Heart right ventricle (tissue), 16 donors: ENCODE results near the gene SLC6A6. TPM values are rescaled to one million over a fixed set of nuclear protein-coding genes. Genes with fewer than 3 reads are reported as not detected.

Source experiments
- ATAC-seq, 8 donors: fragments of 200-7000 bp; cut with Tn5 transposase; one replicate each; pipeline ENCODE4 v1.9.1; 2020; ENCODE audit warnings: mild to moderate bottlenecking in 8 of 8, moderate library complexity in 8 of 8, moderate number of reproducible peaks in 1 of 8
- DNase-seq, 2 donors: peaks; one replicate each; pipeline ENCODE4 v3.0.0-alpha.2; 2020
- H3K27ac ChIP-seq, 10 donors: fragments of 200-600 bp; sonication (generic) in 2 of 10; one replicate each; pipeline versions ENCODE4 v1.5.0 to v1.8.0; 2020 to 2022; ENCODE audit warnings: mild to moderate bottlenecking in 3 of 10
- H3K27me3 ChIP-seq, 7 donors: fragments of 200-600 bp; one replicate each; pipeline ENCODE4 v1.8.0; 2021 to 2022; ENCODE audit warnings: mild to moderate bottlenecking in 2 of 7
- H3K36me3 ChIP-seq, 9 donors: fragments of 200-600 bp; sonication (generic) in 1 of 9; one replicate each; pipeline versions ENCODE4 v1.5.0 to v1.8.0; 2020 to 2022; ENCODE audit warnings: mild to moderate bottlenecking in 2 of 9
- H3K4me1 ChIP-seq, 9 donors: fragments of 200-600 bp; sonication (generic) in 1 of 9; one replicate each; pipeline versions ENCODE4 v1.5.0 to v1.8.0; 2020 to 2022; ENCODE audit warnings: mild to moderate bottlenecking in 4 of 9
- H3K4me3 ChIP-seq, 10 donors: fragments of 200-600 bp; sonication (generic) in 2 of 10; one replicate each; pipeline versions ENCODE4 v1.5.0 to v1.8.0; 2020 to 2022; ENCODE audit warnings: mild to moderate bottlenecking in 7 of 10, moderate library complexity in 2 of 10
- H3K9me3 ChIP-seq, 11 donors: fragments of 200-600 bp in 10 of 11; sonication (generic) in 2 of 11; one replicate each; pipeline versions ENCODE4 v1.5.0 to v1.8.0; 2013 to 2022; ENCODE audit warnings: mild to moderate bottlenecking in 2 of 11, control low read depth in 1 of 11, moderate library complexity in 1 of 11
- CTCF ChIP-seq, 9 donors: fragments of 200-600 bp; sonication (generic) in 2 of 9; IDR thresholded peaks; one replicate each; pipeline versions ENCODE4 v1.5.0 to v1.8.0; 2021 to 2022; ENCODE audit warnings: antibody characterized with exemption in 9 of 9, mild to moderate bottlenecking in 5 of 9, moderate library complexity in 1 of 9
- WGBS, 2 donors: extraction: QIAGEN DNeasy Blood & Tissue Kit; methylation state at CpG; one replicate each; pipeline ENCODE4 v1.1.7; 2013; ENCODE audit warnings: inconsistent platforms in 1 of 2; 5-methylcytosine and 5-hydroxymethylcytosine counted together
- intact Hi-C, 10 donors: fragments of 100-400 bp; cut with DNase I; formaldehyde crosslinking; loops; one replicate each; pipeline versions ENCODE4 v1.11.1 to v1.14.2; 2022
- polyA plus RNA-seq, 2 donors: library from polyadenylated mRNA; stranded (reverse); fragments of 200-250 nt; gene quantifications; one replicate each; pipeline ENCODE4 v1.2.3, GENCODE V29; 2013
- total RNA-seq, 10 donors: library from RNA; stranded (reverse); fragmentation: NEBNext Ultra II Directional in 3 of 10; extraction: Animal tissue kit (Norgen Biotek cat#: 25700) in 3 of 10; gene quantifications; one replicate each; pipeline versions ENCODE4 v1.2.1 to v1.2.4, GENCODE V29; 2021 to 2023
- donor health status: Arrhythmogenic right ventricular cardiomyopathy.
- donor health status: ischemic (EF 13 %, LVEDD 7.1; RV severe dilation, severe dysfunction).
- donor health status: healthy with polysubstance abuse.
- donor health status: DM: no; HTN: yes; CAD: no.
- donor health status: DM: no; HTN: no; CAD: no.
- donor health status: ischemic (EF 25% LVEDD 6.9; RV normal size, moderate dysfunction).
- donor health status: ischemic (EF 25% LVEDD 5.7; RV mildly dilated, moderate dysfunction).
- donor health status: healthy.
- donor health status: DM: yes; HTN: yes; CAD: no.
- donor health status: Ischemic cardiomyopathy.
- donor health status: ischemic (EF 35%, LVEDD 5.7; RV mildly dilated, moderate dysfunction).
- donor health status: nonischemic (EF 11% LVEDD 7.7; RV severe dilation, severe dysfunction).
- donor health status: DM: yes; HTN: yes; CAD: no.
- donor health status: PGD.
- donor health status: ischemic (EF 29% LVEDD 5.4; RV normal size, mild dysfunction).
- donor health status: nonischemic (EF 23%, LVEDD 6.1; RV moderate dilation, normal function).

SLC6A6 gene
- total and polyA plus RNA-seq, 12 donors, result 7.7 to 68.7 (median 44.0) TPM

GRCh38 chr3:14430053-14430452 lies 27.6 kb downstream of the SLC6A6 start:
- peak overlapping the region in 1 of 10 donors; percentile 95 for H3K27ac ChIP-seq
- no peak for DNase-seq
- H3K36me3 ChIP-seq, result peaks cover 0 to 11% (median 0%) of the 10 kb centered on the region in 9 donors
- peaks cover 0 to 19% (median 0%) of the 10 kb centered on the region in 7 donors for H3K27me3 ChIP-seq
- no peak for ATAC-seq
- intact Hi-C loops, result no loop called here
- WGBS, 2 donors, result 76 to 96% methylated on average over 5 of the region's 5 CpGs
- H3K4me1 ChIP-seq, result peaks cover 16 to 98% (median 54%) of the 10 kb centered on the region in 9 donors
- no peak overlapping the region for H3K4me3 ChIP-seq
- H3K9me3 ChIP-seq, result no peaks in the 10 kb centered on the region
- TF ChIP-seq CTCF (IDR thresholded peaks at IDR 0.05), result no peak

- no peaks in the 10 kb centered on the region for H3K9me3 ChIP-seq
- peaks cover 16 to 98% (median 58%) of the 10 kb centered on the region in 9 donors for H3K4me1 ChIP-seq
- peak overlapping the region in 8 of 10 donors; percentile 37 to 95 (median 72) for H3K27ac ChIP-seq
- no peak for TF ChIP-seq CTCF (IDR thresholded peaks at IDR 0.05)
- peaks cover 0 to 11% (median 0%) of the 10 kb centered on the region in 9 donors for H3K36me3 ChIP-seq
- H3K4me3 ChIP-seq, result peak overlapping the region in 1 of 10 donors; percentile 29
- WGBS, 2 donors, result 83% methylated on average over 12 of the region's 12 CpGs
- no peak for ATAC-seq
- intact Hi-C loops, result no loop called here
- DNase-seq, result no peak
- peaks cover 0 to 19% (median 0%) of the 10 kb centered on the region in 7 donors for H3K27me3 ChIP-seq
Measured at GRCh38 chr3:14430706-14431451, 28.5 kb downstream of the SLC6A6 start.

- intact Hi-C loops, result no loop called here
- DNase-seq (no peak), ATAC-seq (no peak)
- Histone ChIP-seq H3K9me3 (no peaks in the 10 kb centered on the region), H3K4me1 (peaks cover 17 to 98% (median 64%) of the 10 kb centered on the region in 9 donors), H3K36me3 (peaks cover 0 to 8% (median 0%) of the 10 kb centered on the region in 9 donors), H3K27ac (peak overlapping the region in 8 of 10 donors; percentile 37 to 95 (median 72)), H3K4me3 (peak overlapping the region in 1 of 10 donors; percentile 29), H3K27me3 (peaks cover 0 to 18% (median 0%) of the 10 kb centered on the region in 7 donors)
- 68 to 77% methylated on average over 10 of the region's 10 CpGs for WGBS, 2 donors
- no peak for TF ChIP-seq CTCF (IDR thresholded peaks at IDR 0.05)
Measured at GRCh38 chr3:14431452-14431916, 29.1 kb downstream of the SLC6A6 start.

- H3K36me3 ChIP-seq, result peaks cover 0 to 4% (median 0%) of the 10 kb centered on the region in 9 donors
- peaks cover 22 to 98% (median 71%) of the 10 kb centered on the region in 9 donors for H3K4me1 ChIP-seq
- H3K9me3 ChIP-seq, result no peaks in the 10 kb centered on the region
- peak overlapping the region in 9 of 10 donors; percentile 64 to 95 (median 72) for H3K27ac ChIP-seq
- no peak for TF ChIP-seq CTCF (IDR thresholded peaks at IDR 0.05)
- peak overlapping the region in 1 of 10 donors; percentile 29 for H3K4me3 ChIP-seq
- intact Hi-C loops, result no loop called here
- peaks cover 0 to 16% (median 0%) of the 10 kb centered on the region in 7 donors for H3K27me3 ChIP-seq
- peak; percentile 71 to 93 (median 84) for ATAC-seq
- DNase-seq, result peak; percentile 85 to 86
- 47 to 49% methylated on average over 14 of the region's 14 CpGs for WGBS, 2 donors
Measured at GRCh38 chr3:14431917-14432834, 29.8 kb downstream of the SLC6A6 start.
